ENCODE data around the gene ZSWIM7. TPM values are rescaled to one million over a fixed set of nuclear protein-coding genes. Genes with fewer than 3 reads are reported as not detected.

Gene ZSWIM7
- total RNA-seq, 1 experiment from 2014 or later, result 81.6 TPM

DNA sequence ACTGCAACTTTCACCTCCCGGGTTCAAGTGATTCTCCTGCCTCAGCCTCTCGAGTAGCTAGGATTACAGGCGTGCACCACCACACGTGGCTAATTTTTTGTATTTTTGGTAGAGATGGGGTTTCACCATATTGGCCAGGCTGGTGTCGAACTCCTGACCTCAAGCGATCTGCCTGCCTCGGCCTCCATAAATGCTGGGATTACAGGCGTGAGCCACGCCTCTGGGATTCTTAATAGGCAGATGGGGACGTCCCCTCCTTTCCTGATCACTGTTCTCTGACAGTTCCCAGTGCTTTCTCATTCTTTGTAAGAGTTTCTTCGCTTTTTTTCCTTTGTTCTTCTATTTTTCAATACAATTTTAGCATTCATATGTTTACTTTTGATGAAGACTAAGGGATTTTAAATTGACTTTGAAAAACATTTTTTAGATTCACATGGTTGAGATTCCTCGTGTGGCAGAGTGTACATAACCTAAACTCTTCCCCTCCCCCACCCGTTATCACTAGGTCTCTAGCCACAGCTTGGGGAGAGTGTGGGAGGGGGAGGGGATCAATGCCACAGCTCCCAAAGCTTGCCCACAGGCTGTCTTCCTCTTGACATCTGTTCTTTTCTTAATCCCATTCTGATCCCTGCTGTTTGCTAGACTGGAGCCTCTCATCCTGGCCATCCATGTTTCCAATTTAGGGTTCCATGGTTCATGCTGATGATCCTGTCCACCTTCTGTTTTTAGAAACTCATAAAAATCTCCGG, 43.5 kb downstream of the ZSWIM7 start:
- peak; percentile 99 to 100 for DNase-seq
- Histone ChIP-seq H3K9me3 (replicated peaks) (no peaks in the 10 kb centered on the region), H3K4me3 (no peak overlapping the region), H3K4me1 (peaks cover 49% of the 10 kb centered on the region), H3K36me3 (no peaks in the 10 kb centered on the region), H3K27me3 (no peaks in the 10 kb centered on the region), H3K27ac (peak overlapping the region; percentile 42)

DNA sequence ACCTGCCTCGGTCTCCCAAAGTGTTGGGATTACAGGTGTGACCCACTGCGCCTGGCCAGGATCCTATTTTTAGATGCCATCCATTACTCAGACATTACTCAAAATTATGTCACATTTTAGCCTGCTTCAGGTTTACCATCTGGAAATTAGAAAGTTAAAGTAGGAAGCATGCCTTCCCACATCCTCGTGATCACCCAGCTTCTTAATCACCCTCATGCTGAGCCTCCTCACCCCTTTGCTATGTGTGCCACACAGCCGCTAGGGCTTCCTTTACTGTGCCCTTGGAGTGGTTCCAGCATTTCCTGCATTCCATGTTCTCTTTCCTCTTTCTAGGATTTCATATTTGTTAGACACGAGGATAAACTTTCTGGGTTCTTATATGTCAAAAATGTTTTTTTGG, 45.3 kb downstream of the ZSWIM7 start:
- DNase-seq, result peak; percentile 73 to 78

DNA sequence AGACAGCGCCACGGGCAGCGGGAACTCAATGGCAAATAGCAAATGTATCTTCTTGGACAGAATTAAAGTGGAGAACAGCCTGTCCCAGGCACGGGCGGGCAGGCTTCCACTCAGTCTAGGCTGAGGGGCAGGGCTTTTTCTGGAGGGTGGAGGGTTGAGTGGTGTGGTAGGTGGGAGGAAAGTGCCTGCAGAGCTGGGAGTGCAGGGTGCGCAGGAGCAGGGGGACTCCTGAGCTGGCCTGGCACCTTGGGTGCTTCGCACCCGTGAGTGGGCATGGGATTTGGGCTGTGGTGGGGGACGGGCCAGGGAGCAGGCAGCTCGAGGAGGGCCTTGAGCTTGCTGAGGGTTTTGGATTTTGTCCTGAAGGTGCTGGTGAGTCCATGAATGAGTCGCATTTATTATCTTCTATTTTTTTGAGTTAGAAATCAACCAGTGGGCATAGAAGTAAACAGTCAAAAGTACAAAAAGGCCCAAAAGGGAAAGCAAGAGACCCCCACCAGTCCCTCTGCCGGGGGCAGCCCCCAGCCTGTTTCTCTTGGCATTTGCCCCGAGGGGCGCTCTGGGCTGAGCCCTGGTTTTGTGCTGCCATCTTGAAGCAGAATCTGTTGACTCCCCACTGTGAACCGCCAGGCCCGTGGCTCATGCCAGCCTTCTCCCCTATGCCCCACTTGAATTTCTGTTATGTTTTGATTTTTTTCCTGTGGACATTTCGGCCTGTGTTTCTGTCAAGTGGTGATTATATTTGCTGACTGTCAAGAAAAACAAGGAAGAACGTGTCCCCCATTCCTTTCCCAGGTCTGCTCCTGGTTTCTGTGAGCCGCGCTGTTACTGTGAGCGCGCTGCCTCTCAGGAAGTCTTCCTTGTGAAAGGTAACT, 46.4 kb downstream of the ZSWIM7 start:
- Histone ChIP-seq H3K9me3 (replicated peaks) (no peaks in the 10 kb centered on the region), H3K36me3 (no peaks in the 10 kb centered on the region), H3K4me3 (no peak overlapping the region), H3K27me3 (no peaks in the 10 kb centered on the region), H3K4me1 (peaks cover 32% of the 10 kb centered on the region), H3K27ac (no peak overlapping the region)
- no peak for DNase-seq

More for the DNA sequence above, 45.3 kb downstream of the ZSWIM7 start:
- Histone ChIP-seq H3K9me3 (replicated peaks) (no peaks in the 10 kb centered on the region), H3K27me3 (no peaks in the 10 kb centered on the region), H3K36me3 (no peaks in the 10 kb centered on the region), H3K4me1 (peaks cover 42% of the 10 kb centered on the region), H3K27ac (no peak overlapping the region), H3K4me3 (no peak overlapping the region)

DNA sequence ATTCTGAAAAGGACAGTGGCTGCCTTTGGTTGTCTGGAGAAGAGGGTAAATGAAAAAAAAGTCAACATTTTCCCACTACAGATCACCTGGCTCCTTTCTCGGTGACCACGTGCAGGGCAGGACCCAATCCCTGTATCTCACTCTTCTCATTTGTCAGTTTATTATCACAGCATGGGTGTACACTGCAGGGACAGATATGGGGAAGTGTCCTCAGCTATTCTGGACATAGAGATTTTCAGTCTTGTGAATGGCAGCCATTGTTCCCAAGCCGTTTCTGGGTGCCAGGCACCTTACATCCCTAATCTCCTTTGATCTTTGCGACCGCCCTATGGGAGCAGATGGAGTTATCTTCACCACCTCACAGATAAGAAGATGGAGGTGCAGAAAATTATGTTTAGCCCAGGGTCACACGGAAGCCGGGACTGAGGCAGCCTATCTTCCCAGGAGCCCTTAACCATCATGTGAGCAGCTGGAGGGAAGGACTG, 47.4 kb downstream of the ZSWIM7 start:
- Histone ChIP-seq H3K4me3 (no peak overlapping the region), H3K9me3 (replicated peaks) (no peaks in the 10 kb centered on the region), H3K36me3 (no peaks in the 10 kb centered on the region), H3K27me3 (no peaks in the 10 kb centered on the region), H3K4me1 (peaks cover 25% of the 10 kb centered on the region), H3K27ac (no peak overlapping the region)
- DNase-seq, result no peak

DNA sequence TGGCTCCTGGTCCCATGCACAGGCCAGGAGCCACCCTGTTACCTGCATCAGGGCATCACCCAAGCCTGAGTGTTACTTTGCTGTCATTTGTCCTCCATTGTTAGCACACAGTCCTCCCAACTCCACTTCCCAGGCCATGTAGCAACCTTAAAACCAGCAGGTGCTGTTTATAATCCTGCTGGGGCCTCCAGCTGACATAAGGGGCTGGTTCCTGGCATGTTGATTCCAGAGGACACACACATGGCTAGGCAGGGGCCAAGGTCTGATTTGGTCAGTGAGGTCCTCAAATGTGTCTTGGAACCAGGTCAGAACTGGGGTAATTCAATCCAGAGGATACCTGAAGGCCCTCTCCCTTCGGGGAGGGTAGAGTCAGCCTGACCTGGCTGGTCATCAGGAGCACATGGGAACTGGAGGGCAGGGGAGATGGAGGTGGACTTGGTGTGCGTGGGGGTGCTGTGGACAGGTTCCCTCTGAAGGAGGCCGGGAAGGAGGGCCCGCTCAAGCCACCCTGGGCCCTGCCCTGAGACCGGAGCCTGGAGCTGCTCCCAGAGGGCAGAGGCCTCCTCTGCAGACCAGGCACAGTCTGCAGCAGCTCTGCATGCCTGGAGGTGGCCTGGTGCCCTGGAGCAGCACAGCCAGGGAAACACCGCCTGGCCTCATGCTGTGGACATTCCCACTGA, 48.0 kb downstream of the ZSWIM7 start:
- no peaks in the 10 kb centered on the region for H3K36me3 ChIP-seq
- H3K4me3 ChIP-seq, result no peak overlapping the region
- H3K27me3 ChIP-seq, result no peaks in the 10 kb centered on the region
- no peak overlapping the region for H3K27ac ChIP-seq
- H3K4me1 ChIP-seq, result peaks cover 20% of the 10 kb centered on the region
- no peaks in the 10 kb centered on the region for H3K9me3 ChIP-seq (replicated peaks)
- DNase-seq, result peak in 1 of 2 experiments; percentile 53

DNA sequence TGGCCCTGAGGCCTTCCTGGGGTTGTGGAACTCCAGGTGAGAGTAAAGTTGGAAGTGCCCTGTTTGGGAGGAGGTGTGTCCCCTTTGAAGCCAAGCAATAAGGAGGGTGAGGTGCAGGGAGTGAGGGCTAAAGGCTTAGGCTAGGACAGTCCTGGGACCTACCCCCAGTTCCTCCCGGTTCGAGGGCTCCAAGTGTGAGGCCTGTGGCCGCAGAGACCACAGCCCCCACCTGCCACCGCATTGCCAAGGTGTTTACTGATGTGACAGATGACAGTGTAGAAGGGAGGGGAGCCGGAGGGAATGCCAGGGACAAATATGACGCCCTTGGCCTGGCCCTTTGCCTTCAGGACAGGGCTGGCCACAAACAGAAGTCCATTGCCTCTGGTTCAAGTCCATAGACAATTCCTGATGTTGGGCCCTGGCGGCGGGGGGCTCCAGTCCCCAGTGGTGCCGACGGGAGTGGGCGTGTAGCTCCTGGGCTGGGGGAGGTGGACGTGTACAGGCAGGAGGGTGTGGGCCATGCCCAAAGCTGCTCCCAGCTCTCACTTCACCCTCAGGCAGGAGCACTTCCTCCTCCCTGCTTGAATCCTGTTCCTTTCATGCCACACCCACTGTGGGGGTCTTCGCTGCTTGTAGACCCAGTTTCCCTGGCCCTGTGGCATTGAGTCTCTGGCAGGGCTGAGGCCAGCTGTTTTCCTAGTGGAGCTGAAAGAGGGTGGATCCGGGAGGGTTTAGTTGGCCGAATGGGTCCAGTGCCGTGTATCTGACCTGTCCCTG, 51.3 kb downstream of the ZSWIM7 start:
- Histone ChIP-seq H3K27me3 (no peaks in the 10 kb centered on the region), H3K27ac (no peak overlapping the region)
- no peak for DNase-seq

DNA sequence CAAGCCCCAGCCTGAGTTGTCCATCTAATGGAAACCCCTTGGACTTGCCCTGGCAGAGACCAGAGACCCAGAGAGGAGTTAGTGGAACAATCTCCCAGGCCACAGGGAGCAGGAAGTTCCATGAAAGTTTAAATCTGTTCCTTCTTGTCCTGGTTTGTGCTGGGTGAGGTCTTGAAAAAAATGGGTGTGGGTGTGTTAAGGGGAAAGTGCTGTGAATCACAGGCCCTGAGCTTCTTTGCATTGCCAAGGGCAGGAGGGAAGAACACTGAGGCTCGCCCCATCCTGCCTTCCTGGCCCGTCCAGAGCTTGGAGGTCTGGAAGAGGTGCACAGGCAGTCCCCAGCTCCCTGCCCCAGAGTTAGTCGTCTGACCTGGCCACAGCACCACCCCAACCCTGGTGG, 52.2 kb downstream of the ZSWIM7 start:
- Histone ChIP-seq H3K27ac (no peak overlapping the region), H3K9me3 (replicated peaks) (no peaks in the 10 kb centered on the region), H3K4me1 (peaks cover 7% of the 10 kb centered on the region; the same call in 1 of the 2 replicates), H3K36me3 (no peaks in the 10 kb centered on the region), H3K27me3 (no peaks in the 10 kb centered on the region), H3K4me3 (no peak overlapping the region)
- DNase-seq, result no peak

More for the DNA sequence above, 51.3 kb downstream of the ZSWIM7 start:
- Histone ChIP-seq H3K4me1 (peaks cover 7% of the 10 kb centered on the region; the same call in 1 of the 2 replicates), H3K9me3 (replicated peaks) (no peaks in the 10 kb centered on the region), H3K4me3 (no peak overlapping the region), H3K36me3 (no peaks in the 10 kb centered on the region)

DNA sequence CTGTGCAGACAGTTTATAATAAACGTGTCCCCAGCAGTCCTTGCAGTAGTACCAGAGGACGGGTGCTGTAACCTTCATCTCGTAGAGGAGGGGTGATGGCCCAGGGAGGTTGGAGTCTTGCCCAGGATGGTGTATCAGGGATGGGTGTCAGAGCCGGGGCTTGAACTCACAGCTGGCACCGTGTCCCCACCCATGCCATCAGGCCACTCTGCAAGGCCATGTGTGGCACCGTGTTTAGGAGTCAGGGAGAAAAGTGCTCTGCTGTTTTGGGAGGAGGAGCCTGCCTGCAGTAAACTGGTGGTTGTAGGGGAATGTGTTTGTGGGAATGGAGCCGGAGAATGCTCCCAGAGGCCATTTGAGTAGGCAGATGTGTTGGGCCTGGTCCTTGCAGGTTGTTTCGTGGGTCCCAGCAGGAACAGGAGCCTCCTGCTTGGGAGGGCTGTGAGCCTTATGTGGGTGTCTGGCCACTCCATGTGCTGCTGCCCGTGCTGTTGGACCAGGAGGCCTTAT, 52.8 kb downstream of the ZSWIM7 start:
- H3K36me3 ChIP-seq, result no peaks in the 10 kb centered on the region
- no peak overlapping the region for H3K4me3 ChIP-seq
- no peak overlapping the region for H3K27ac ChIP-seq
- no peaks in the 10 kb centered on the region for H3K9me3 ChIP-seq (replicated peaks)
- peaks cover 7% of the 10 kb centered on the region; the same call in 1 of the 2 replicates for H3K4me1 ChIP-seq
- DNase-seq, result no peak
- H3K27me3 ChIP-seq, result no peaks in the 10 kb centered on the region

DNA sequence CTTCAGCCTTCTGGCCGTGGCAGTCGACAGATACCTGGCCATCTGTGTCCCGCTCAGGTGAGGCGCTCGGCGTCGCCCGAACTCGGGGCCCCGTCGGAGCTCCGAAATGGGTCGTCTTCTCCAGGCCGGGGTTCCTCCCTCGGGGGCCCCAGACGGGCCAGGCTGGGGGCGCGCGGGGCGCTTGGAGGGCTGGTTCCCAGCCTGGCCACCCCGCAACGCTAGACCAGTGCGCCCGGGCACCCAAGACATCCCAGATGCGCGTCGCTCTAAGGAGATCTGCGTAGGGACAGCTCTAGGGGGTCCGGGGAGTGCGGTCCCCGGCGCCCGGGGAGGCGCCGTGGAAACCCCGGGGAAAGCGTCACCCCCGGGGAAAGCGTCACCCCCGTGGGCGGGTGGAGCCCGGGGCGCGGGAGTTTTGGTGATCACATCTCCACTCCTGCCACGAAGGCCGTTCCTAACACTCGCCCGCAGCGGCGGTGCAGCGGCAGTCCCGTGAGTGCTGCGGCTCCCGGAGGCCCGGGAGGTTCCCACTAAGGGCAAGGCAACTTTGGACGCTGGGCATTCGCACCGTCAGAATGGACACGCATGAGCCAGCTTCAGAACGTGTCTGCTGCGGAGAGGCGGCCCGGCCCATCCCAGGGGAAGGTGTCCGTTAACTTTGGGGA, 53.8 kb downstream of the ZSWIM7 start:
- Histone ChIP-seq H3K4me3 (peak overlapping the region; percentile 63), H3K9me3 (replicated peaks) (no peaks in the 10 kb centered on the region), H3K27me3 (no peaks in the 10 kb centered on the region), H3K27ac (peak overlapping the region; percentile 45), H3K4me1 (peaks cover 7% of the 10 kb centered on the region; the same call in 1 of the 2 replicates), H3K36me3 (no peaks in the 10 kb centered on the region)
- no peak for DNase-seq

DNA sequence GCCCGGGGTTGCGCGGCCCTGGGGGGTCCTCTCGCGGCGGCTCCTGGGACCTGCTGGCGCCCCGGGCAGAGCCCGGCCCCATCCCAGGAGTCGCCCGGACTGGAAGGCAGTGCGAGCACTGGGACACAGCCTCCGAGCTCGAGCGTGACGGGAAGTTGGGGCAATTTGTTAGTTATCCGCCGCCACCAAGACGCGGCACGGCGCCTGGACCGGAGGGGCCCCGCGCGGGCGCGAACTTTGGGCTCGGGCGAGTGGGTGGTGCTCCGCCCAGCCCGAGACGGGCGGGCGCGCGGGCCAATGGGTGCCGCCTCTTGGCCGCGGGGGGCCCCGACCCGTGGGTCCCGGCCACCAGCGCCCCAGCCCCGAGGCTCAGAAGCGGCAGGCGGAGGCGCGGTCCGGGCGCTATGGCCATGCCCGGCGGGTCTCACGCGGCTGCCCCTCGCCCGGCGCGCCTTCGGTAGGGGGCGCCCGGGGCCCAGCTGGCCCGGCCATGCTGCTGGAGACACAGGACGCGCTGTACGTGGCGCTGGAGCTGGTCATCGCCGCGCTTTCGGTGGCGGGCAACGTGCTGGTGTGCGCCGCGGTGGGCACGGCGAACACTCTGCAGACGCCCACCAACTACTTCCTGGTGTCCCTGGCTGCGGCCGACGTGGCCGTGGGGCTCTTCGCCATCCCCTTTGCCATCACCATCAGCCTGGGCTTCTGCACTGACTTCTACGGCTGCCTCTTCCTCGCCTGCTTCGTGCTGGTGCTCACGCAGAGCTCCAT, 54.6 kb downstream of the ZSWIM7 start, which contains the start of gene ADORA2B:
Gene ADORA2B, plus strand, starts transcription at position 372 of the 768 bp plus-strand sequence. Its CDS starts 119 bp downstream, at position 491.
- DNase-seq, result peak; percentile 92 to 95
- no peaks in the 10 kb centered on the region for H3K9me3 ChIP-seq (replicated peaks)
- peak within 1 kb of the TSS; percentile 63 for H3K4me3 ChIP-seq
- no peaks in the 10 kb centered on the region for H3K27me3 ChIP-seq
- H3K4me1 ChIP-seq, result peaks cover 7% of the 10 kb centered on the region; the same call in 1 of the 2 replicates
- peak within 1 kb of the TSS; percentile 45 for H3K27ac ChIP-seq
- H3K36me3 ChIP-seq, result no peaks in the 10 kb centered on the region

DNA sequence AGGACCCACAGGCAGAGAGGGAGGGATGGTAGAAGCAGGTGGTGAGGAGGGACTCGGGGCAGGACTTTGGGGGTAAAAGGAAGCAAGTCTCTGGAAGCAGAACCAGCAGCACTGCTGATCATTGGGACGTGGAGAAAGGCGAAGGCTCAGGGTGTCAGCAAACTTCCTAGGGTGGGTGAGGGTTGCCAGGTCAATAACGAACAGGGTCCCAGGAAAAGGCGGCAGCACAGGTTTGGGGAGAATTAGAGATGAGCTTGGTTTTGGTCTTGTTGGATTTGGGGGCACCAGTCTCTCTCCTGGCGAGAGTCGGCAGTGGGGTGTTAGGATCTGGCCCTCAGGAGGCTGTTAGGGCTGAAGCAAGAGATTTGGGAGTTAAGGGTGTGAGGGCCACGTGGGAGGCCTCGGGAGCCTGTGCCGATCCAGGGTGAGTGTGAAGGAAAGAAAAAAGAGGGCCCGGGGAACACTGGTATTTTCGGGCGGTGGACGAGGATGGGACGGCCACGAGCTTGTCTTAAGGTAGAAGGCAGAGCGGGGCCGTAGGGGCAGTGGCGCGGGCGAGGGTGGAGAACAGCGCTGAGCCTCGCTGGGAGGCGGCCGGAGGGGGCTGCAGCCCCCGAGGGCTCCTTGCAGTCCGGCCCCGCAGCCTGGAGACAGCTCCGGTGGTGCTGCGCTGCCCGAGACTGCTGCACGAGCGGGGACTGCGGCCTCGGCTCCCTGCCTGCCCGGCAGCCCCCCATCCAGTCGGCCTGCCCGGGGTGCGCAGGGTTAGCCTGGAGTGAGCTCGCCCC, 55.3 kb downstream of the ZSWIM7 start:
- Histone ChIP-seq H3K27me3 (no peaks in the 10 kb centered on the region), H3K36me3 (no peaks in the 10 kb centered on the region), H3K4me3 (peak overlapping the region; percentile 63), H3K27ac (peak overlapping the region; percentile 45), H3K9me3 (replicated peaks) (no peaks in the 10 kb centered on the region), H3K4me1 (peaks cover 7% of the 10 kb centered on the region; the same call in 1 of the 2 replicates)
- peak in 1 of 2 experiments; percentile 39 for DNase-seq

DNA sequence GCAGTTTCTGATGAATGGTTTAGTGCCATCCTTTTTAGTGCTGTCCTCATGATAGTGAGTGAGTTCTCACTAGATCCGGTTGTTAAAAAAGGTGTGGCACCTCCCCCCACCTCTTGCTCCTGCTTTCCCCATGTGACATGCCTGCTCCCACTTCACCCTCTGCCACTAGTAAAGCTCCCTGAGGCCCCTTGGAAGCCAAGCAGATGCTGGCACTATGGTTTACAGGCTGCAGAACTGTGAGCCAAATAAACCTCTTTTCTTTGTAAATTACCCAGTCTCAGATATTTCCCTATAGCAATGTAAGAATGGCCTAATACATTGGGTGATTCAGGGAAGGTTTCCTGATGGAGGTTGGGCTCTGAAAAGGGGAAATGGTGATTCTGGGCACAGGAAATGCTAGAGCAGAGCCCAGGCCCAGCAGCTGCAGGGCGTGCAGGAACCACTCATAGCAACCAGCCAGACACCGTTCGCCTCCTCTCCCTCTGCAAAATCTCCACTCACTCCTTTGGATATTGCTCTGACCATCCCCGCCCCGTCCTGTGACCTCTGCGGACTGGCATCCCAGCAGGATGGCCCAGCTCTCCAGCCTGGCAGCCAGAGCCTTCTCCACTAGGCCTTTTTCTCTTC, 57.2 kb downstream of the ZSWIM7 start:
- Histone ChIP-seq H3K27me3 (no peaks in the 10 kb centered on the region), H3K9me3 (replicated peaks) (no peaks in the 10 kb centered on the region), H3K36me3 (no peaks in the 10 kb centered on the region), H3K4me1 (peaks cover 7% of the 10 kb centered on the region; the same call in 1 of the 2 replicates), H3K27ac (no peak overlapping the region), H3K4me3 (no peak overlapping the region)
- DNase-seq, result no peak
